Fibroblast of skin of abdomen (primary cell): ENCODE measurements around the gene USP7.

Source experiments
- DNase-seq: peaks from one replicate; pipeline ENCODE4 v3.0.0-alpha.2; 2013

Gene USP7

DNA sequence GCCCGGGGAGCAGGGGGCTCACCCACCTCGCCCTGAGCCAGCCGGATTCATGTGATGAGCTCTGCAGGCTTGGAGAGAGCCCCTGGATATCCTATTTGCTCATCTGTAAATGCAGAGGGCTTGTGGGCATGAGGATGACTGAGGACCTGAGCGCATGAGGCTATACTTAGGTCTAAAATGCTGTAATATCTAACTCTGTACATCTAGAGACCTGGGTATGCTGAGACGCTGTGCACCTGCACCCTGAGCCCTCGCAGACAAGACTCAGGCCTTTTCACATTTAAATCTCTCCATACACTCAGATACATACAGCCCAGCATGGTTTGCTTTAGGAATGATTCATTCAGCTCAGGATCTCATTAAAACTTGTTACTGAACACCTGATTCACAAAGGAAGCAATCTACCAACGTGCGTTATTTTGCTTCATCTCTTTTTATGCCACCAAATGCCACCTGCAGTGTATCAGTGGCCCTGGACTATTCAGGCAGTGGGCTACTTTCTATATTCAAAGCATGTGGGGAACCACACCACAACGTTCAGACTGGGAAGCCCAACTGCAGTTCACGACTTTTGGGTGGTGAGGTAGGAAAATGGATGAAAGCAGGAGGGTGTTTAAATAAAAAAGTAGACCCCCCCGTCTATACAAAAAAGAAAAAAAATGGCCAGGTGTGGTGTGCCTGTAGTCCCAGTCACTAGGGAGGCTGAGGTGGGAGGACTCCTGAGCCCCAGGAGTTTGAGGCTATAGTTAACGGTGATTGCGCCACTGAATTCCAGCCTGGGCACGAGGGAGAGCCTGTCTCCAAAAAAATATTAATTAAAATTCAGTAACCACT is 12.0 kb downstream of the USP7 start:
- no peak for DNase-seq

DNA sequence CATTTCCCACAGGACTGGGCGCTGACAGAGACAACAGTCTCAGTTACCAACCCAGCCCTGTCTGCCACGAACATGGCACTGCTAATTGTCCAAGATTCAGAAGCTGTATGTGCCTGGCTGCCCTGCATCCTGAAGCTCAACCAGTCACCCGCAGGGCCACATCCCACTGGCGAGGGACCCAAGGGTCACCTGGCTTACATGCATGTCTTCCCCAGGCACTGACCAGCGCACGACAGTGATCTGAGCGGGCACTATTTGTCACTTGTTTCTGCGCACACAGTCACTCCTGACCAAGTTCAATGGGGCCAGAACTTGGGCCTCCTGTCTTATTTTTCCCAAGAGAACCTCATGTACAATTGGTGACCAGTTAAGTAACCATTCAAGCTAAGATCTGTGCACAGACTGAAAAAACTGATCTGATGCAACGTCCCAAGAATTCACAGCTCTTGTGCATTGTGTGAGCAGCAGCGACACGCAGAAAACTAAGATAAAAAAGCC is 13.1 kb downstream of the USP7 start:
- peak; percentile 50 for DNase-seq

GRCh38 chr16:8949536-8950418 is 13.9 kb downstream of the USP7 start:
- no peak for DNase-seq

DNA sequence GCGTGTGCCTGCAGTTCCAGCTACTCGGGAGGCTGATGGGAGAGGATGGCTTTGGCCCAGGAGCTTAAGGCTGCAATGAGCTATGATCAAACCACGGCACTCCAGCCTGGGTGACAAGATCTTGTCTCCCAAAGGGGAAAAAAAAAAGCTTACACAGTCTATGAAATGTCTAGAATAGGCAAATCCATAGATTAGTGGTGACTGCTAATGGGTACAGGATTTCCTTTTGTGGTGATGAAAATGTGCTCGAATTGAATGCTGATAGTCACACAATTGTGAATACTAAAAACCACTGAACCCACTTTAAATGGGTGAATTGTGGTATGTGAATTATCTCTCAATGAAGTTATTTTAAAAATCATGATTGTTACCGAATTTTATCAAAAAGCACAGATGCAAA is 14.9 kb downstream of the USP7 start:
- DNase-seq: no peak

DNA sequence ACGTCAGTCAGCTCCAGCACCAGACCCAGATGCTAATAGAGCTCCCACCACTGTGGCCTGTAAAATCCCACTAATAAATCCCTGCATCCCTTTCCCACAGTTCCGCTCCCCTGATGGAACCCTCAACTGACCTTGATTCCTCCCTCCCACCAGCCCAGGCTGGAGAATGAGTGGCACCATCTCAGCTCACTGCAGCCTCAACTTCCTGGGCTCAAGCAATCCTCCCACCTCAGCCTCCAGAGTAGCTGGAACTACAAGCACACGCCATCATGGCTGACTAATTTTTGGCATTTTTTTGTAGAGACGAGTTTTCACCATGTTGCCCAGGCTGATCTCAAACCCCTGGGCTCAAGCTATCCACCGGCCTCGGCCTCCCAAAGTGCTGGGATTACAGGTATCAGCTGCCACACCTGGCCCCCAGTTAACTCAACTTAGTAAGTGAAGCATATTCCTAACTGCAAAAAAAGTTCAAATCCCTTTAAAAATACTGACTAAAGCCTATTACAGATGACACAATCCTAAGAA is 15.6 kb downstream of the USP7 start:
- DNase-seq: no peak

DNA sequence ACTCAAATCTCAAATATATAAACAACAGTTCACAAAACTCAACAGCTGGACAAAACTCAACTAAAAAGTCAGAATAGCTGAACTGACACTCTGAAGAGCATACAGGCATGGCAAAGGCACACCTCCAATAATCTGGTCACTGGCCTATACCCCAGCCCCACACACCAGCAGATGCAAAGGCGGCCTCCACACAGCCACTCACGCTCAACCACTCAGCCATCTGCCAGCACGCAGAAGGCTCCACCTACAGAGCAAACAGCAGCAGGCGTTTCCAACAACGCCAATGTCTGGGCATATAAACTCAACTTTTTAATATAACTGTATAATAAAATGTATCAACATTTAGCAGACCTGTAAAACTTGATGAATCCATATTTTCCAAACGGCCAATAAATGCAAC is 17.2 kb downstream of the USP7 start:
- no peak for DNase-seq

GRCh38 chr16:8945626-8946296 is 17.9 kb downstream of the USP7 start:
- DNase-seq: no peak

DNA sequence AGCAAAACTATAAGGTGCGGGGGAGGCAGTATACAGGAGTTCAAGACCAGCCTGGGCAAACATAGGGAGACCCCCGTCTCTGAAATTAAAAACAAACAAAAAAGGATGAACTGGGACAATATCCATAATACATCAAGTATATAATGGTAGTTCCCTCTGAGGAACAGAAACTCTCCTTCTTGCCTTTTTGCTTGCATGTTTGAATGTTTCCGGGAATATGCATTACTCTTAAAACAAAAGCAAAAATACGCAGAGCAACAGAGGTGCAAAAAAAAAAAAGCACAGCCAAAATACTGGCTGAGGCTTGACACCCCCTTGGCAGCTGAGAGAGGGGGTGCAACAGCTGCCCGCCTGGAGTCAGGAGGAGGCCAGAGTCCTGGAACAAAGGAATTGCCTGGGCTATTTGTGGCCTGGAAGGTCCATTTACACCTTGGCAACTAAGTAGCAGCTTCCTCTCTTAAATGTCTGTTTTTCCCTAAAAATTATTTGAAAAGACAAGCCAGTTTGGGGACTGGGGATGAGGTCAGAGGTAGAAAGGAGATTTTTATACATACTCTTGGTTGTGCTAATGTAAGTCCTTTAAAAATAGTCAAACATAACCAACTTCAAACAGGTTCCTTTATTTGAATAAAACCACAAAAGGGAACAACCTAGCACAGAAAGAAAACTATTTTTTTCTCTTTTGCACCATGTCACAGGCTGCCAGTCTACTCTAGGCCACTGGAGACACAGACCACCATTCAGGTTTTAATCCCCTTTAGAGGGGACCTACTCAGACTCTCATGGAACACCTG is 19.5 kb downstream of the USP7 start:
- no peak for DNase-seq

DNA sequence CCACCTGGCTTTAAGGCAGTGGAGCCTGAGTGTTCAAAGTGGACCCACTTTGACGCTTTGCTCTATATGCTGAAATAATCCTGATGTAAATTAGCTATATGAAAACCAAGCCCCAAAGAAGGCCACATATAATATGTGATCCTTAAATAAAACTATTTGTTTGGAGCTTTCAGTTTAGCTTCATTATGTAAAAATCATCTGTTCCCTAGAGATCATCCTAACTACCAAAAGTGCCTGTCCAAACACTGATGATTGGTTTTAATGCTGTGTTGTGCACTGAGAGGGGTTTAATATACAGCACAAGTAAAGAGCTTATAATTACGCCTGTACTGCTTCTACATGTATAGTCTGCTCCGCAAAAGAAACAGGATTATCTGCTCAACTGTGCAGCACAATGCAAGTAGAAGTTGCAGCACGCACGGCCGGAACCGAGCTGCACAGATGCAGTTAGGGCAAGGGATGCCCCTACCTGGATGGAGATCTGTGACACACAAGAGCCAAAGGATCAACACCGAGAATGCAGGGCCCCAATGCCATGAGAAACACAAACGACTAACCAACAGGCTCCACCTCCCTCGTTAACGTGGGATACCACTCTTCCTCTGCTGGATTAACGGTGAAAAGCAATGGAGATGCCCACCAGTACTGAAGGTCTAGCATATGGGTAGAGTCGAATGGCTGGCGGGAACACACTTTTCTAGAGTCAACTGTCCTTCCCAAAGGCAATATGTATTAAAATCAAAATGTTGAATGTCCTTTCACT is 20.5 kb downstream of the USP7 start:
- no peak for DNase-seq

DNA sequence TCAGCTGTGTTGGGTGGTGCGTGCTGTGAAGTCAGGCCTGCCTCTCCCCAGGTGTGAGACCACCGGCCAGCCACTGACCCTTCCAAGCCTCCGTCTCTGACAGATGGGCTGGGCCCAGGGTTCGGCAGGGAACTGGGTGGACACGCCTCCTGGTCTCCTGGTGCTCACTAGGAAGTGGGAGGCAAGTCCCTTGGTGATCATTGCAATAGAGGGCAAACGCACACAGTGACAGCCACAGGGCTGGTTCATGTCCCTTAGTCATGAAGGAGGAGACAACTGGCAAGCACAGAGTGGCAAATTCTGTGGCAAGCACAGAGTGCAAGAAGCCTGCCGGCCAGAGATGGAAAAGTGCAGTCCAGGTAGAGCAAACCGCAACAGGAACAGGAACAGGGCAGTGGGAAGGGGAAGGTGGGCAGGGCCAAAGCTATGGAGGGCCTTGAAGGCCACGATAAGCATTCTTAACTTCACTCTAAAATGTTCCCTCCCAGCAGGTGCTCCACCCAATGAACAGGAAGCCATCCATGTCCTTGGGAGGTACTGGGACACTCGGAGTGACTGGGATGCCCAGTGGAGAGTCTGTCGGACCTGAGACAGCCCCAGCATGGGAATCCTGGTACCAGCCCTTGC is 21.9 kb downstream of the USP7 start:
- DNase-seq: no peak

GRCh38 chr16:8937803-8938202 is 25.9 kb downstream of the USP7 start:
- DNase-seq: no peak

- DNase-seq: peak; percentile 43
These were observed 27.3 kb downstream of the USP7 start for GRCh38 chr16:8936421-8936820.

DNA sequence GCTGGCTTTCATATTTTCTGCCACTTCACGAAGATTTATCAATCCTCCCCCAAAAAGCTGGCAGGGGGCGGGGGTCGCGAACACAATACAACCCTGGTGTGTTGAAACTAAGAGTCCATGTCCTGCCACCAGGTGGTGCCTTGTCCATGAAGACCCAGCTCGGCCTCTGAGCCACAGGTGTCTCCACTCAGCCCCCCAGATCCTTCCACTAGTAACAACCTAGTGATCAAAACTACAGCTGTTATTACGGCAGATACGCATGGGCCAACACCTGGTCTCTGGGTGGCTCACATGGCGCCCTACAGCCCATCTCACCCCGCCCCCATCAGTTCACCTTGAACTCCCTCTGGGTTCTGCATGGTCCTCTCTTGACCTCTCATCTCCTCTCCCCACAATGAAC is 27.7 kb downstream of the USP7 start:
- no peak for DNase-seq

DNA sequence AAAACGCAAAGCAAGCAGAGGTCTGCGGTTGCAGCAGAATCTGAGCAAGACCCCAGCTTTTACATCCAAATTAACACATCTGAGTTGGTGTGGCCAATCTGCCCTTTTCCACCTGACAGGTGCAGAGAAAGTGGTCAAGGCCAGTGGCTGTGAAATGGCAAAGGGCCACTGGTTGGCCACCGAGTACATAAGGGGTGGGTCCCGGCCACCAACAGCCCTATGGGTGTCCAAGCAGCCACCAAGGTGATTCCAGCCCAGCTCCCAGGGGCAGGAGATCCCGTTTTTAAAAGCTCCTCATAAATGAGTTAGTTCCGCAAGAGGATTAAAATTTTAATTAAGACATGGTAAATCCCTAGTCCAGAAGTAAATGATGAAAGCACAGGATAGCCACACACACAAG is 29.1 kb downstream of the USP7 start:
- DNase-seq: no peak

- DNase-seq: peak; percentile 53
These were observed 31.8 kb downstream of the USP7 start for GRCh38 chr16:8931859-8932258.

GRCh38 chr16:8929086-8929748 is 34.5 kb downstream of the USP7 start:
- no peak for DNase-seq

DNA sequence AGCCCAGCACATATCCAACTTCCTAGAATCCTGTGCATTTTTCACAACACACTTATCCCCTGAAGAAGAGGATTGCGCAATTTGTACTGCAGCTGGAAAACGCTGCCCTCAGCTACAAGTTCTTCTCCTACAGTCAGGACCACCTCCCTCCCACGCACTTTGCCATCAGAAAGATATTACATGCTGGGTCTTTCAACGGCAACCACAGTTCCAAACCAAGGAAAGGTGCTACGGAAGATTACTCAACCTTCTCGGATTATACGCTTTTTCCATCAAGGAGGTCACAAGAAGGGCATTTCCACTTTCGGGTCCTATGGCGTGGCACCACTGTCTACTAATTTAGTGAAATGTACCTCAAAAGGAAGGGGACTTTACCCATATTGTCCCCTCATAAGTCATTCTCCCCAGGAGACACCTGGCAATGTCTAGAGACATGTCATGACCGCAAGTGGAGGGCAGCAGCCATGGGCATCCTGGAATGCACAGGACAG is 35.2 kb downstream of the USP7 start:
- DNase-seq: no peak

DNA sequence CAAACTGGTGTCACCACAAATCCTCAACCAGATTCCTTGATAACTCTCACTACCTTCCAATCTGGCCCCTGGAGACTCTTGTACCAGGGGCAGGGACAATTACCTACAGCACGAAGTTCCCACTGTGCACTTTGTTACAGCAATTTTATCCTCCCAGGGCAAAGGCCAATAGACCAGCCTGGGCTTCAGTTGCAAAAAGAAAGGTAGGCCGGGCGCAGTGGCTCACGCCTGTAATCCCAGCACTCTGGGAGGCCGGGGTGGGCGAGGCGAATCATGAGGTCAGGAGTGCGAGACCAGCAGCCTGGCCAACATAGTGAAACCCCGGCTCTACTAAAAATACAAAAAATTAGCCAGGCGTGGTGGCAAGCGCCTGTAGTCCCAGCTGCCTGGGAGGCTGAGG is 36.9 kb downstream of the USP7 start:
- no peak for DNase-seq

- no peak for DNase-seq
These were observed 38.3 kb downstream of the USP7 start for GRCh38 chr16:8925455-8925854.

DNA sequence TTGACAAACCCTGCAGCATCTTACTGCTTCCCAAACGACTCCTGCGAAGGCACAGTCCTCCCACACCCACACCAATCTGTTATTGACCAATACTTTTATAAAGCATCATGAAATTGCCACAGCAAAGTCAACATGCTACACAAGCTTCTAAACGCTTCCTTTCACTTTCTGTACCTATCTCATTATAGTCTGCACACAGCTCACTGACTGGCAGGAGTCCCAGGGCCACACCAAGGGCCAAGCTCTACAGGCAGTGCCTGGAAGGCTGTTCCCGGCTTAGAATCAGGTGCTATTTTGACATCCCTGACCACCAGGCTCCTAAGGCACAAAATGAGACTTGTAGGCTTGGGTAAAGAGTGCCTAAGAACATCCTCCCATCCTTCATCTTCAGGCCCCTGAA is 39.5 kb downstream of the USP7 start:
- no peak for DNase-seq
